OCI-M2 (cell line): ENCODE data around the gene HELZ2.
"Not testable (repeated sequence)": the region's sequence is repeated elsewhere in the genome, so short reads cannot be mapped to it uniquely, and the experiment has no call there.

Experiments
- DNase-seq: peaks from one replicate; lab custom pipeline; 2025; ENCODE audit not compliant: unreplicated experiment; lab: John Stamatoyannopoulos, UW

Gene HELZ2

DNA sequence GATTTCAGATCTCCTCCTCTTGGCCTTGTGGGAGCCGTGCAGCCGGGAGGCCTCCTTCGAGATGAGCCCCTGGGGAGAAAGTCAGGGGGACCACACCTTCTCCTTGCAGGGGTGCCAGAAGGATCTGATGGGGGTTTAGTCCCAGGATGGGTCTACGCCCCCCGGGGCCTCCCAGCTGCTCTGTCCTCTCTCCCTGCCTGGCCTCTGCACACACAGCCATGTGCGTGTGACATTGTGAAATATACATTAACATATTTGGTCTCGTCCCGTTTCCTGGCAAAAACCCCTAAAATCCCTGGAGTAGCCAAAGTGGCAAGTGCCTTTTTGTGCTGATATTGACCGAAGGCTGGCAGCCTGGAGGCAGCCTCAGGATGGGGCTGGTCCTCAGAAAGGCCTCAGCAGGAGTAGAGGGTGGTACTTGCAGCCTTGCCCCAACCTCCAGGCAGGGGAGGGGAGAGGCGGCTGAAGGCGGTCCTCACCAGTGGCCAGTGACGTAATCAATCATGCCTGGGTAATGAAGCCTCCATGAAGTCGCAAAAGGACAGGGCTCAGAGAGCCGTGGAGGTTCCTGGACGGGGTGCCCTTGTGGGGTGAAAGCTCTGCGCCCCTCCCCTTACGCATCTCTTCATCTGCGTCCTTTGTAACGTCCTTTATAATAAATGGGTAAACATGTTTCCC is 5.1 kb upstream of the HELZ2 start:
- DNase-seq = no peak

DNA sequence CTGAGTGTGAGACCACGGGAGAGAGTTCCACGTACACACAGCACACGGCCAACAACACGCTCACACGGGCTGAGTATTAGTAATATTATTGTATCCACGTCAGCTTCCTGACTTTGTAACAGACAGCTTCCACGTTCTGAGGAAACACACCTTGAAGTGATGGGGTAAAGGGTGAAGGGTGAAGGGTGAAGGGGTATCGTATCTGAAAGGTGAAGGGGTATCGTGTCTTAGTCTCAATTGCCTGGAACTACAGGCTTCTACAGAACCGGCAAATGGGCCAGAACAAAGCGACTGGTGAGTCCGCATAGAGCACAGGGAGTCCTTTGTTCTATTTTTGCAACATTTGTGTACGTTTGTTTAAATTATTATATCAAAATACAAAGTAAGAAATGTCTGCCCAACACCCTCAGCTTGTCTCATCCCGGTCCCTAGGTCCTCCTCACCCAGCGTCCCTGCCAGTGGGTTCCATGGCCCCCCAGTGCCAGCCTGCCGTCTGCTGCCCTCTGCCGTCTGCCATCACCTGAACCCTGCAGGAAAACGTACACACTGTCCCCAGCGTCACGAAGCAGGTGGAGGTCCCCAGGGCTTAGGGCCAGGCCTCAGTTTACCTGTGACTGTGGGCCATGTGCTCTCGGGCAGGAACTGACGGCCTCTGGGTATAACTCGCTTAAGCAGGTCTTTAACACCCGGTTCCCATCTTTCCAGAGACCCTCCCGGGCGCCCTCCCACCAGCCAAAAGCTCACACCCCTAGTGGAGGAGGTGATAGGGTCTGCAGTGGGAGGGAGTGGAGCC is 4.4 kb upstream of the HELZ2 start:
- DNase-seq = no peak

DNA sequence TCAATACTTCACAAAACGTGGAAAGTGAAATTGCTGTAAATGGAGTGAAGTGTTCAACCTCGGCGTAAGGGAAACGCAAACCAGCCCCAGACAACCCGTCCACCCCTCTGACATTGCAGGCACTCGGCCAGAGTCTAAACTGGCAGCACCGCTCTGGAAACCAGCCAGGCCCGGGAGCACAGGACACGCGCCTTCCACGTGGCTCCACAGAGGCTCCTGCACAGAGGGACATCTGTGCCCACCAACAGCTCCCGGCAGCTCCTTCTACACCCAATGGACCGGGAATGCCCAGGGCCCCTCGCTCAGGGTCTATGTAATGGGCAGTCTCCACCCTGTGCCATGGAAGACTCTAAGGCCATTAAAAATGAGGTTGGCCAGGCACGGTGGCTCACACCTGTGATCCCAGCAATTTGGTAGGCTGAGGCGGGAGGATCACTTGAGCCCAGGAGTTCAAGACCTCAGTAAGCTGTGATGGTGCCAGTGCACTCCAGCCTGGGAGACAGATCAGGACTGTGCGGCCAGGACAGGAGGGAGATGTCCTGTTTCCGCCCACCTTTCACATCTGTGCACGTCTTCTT is 3.4 kb upstream of the HELZ2 start:
- DNase-seq = no peak

DNA sequence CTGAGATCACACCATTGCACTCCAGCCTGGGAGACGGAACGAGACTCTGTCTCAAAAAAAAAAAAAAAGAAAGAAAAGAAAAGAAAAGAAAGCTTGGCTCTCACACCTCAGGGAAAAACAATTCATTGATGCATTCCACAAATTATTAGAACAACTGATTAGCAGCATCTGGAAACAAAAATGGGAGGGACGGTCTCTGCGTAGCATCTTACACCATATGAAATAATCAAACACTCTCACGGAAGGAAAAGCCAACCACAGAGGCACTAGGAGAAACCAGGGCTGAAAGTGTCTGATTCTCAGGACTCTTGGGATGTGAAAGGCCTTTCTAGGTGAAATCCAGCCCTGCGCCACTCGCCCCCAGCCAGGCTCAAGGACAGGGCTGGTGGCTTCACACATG is 2.3 kb upstream of the HELZ2 start:
- no peak for DNase-seq

DNA sequence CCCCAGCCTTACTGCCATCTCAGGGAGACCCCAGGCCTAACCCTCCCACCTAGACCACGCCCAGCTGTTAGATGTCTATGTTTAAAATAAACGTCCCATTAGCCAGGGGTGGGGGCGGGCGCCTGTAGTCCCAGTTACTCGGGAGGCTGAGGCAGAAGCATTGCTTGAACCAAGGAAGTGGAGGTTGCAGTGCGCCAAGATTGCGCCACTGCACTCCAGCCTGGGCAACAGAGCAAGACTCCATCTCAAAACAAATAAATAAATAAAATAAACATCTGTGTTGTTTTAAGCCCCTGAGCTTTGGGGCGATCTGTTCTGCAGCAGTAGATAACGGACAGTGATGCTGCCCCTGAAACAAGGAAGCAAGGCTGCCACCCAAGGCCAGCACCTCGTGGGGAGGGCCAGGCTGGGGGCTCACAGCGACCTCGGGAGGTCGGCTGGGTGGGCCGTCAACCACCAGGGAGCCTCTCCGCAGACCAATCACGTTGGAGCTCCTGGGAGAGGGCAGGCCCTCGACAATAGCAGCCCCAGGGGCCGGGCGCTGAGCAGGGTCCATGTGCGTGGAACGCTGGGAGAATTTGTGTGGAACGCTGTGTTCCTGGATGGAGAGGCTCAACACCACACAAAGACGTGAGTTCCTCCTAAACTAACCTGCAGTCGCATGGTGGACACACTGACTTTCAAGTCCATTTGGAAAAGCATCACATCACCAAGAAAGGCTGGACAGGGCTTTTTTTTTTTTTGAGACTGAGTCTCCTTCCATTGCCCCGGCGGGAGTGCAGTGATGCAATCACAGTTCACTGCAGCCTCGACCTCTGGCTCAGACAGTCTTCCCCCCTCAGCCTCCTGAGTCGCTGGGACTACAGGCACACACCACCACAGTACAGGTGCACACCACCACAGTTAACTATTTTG is 1.0 kb upstream of the HELZ2 start:
- DNase-seq = no peak

DNA sequence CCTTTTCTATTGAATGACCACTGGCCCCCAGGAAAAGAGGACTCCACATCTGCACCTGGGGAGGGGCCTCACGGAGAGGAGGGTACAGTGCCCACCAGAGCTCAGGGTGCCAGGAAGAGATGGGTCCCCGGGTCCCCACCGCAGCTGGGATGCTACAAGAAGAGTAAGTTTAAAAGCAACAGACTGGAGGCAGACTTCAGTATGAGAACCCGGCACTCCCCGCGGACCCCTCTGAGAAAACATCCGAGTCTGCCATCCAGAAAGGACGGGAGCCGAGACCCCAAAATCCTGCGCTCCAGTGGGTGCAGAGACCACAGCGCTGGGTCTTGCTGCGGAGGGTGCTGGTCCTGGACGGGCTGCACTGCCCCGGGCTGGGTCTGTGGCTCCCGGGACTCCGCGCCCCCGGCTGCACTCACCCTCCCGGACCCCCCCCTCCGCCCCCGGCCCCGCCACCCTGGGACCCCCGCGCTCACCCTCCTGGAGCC is 350 bp downstream of the HELZ2 start:
- no peak for DNase-seq

DNA sequence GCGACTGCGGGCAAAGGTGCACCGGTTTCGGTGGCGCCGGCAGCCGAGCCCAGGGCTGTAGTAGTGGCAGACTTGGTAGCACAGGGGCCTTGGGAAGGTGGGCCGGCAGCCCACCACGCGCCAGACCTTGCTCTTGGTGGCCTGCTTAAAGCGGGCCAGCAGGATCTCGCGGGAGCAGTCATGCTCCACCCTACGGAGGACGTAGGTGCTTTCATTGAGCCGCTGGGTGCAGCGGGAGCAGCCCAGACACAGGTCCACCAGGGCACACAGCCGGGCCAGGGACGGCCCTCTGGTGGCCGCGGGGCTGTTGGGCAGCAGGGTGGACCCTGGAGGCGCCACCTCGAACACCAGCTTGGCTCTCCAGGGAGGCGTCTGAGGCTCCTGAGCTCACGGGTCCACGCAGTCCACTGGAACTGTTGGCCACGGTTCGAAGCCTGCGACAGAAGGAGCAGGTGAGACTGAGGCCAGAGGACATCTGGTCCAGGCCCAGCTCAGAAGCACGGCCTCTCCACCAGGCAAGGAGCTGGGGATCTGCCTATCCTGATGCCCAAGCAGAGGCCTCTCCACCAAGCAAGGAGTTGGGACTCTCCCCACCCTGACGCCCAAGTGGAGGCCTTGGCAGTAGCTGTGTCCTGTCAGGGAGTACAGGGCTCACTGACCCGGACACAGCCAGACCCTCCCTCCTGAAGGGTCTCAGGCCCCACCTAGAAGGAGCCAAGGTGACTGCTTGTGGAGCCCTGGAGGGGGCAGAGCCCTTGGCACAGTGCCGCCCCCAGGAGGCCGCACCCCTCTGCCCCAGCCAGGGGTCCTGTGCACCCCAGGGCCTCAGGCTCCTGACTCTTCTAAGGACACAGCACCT is 1.0 kb downstream of the HELZ2 start:
- no peak for DNase-seq

DNA sequence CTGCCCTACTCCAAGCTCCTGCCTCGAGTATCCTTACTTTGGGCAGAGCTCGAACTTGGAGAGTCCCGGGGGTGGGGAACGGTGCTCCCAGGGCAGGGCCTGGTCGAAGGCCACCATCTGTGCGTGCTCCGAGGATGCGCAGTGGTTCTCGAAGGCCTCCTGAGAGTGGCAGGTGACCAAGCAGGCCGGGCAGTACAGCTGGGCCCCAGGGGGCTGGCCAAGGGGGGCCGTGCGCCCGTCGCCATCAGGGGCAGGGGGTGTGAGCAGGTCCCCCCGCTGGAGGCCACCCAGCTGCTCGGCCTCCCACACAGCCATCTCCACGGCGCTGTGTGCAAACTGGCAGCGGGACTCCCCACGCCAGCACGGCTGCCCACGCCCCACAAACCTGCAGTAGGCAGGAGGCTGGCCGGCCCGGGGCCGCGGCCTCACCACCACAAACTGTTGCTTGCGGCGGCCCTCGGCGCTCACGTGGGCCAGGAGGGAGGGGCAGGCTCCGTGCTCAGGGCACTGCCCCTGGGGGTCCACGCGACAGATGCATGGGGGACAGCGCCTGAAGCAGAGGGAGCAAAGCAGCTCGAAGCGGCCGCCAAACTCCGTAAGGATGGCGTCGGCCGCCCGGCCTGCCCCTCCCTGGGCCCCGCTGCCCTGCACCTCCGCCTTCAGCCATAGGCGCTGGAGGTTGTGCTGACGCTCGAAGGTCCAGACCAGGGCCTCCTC is 1.8 kb downstream of the HELZ2 start:
- no peak for DNase-seq

DNA sequence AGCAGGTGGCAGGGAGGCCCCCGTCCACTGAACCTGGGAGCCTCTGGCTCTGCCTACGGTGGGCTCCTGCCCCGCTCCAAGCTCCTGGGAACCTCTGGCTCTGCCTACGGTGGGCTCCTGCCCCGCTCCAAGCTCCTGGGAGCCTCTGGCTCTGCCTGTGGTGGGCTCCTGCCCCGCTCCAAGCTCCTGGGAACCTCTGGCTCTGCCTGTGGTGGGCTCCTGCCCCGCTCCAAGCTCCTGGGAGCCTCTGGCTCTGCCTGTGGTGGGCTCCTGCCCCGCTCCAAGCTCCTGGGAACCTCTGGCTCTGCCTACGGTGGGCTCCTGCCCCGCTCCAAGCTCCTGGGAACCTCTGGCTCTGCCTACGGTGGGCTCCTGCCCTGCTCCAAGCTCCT is 3.0 kb downstream of the HELZ2 start:
- not testable (repeated sequence) for DNase-seq

DNA sequence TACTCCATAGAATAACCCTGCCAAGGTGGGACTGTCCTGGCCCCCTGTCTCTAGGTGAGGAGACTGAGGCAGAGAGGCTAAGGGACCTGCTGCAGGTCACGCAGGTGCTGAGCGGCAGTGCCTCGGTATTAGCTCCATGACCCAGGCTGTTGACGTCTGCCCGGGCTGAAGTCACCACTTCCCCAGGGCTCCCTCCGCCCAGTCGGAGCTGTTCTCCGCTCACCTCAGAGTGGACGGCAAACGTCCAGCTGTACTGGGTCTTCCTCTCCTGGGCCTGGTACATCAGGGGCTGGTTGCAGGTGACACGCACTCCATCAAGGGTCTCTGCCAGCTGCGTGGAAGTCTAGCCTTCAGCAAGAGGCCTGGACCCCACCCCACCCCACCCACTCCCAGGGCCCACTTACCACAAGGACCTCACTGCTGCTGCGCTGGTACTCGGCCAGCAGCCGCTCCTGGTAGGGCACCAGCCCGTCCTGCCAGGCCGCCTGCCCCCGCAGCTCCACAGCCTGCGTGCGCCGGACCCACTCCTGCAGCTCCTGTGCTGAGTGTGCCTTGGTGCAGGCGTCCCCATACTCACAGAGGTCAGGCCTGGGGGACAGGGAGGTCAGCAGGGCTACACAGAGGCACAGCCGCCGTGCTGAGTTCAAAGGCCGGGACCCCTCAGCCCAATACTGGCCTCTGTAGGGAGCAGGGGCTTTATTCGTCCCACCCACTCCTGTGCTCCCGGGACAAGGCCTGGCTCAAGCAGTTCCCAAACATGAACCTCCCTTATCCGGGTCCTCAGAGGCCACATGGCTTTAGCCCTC is 3.6 kb downstream of the HELZ2 start:
- no peak for DNase-seq

DNA sequence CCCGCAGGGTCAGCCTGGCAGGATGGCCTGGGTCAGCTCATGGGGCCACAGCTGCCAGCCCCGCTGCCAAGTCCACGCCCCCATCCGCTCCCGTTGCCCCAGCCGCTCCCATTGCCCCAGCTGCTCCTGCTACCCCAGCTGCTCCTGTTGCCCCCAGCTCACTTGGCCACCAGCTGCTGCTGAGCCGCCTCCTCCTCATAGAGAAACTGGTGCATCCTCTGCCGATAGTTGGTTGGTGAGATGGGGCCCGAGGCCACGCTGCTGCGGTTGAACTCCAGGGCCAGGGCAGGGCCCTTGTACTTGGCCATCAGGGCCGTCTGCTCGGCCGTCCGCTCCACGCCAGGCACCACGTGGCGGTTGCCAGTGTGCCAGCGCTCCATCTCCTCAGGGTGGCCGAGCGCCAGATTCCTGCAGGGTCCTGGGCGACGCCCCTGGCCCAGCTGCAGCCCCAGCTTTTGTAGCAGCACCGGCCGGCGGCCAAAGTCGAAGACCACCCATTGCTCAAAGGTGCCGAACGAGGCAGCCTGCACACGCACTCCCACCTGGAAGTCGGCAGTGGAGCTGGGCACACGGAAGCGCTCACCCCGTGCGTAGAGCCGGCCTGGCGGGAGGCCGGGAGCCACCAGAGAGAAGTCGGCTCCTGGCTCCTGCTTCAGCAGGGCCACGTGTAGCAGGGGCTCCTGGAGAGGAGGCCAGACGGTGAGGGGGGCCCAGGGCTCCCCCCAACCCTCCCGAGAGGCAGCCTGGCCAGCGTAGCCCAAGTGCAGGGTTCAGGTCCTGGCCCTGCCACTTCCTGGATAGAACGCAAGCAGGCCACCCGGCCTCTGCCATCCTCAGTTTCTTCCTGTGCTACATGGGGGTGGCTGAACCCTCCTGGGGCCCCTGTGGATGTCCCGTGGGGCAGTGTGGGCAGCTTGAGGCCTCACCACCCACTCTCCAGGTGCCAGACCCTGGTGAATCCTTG is 4.8 kb downstream of the HELZ2 start:
- DNase-seq = no peak

DNA sequence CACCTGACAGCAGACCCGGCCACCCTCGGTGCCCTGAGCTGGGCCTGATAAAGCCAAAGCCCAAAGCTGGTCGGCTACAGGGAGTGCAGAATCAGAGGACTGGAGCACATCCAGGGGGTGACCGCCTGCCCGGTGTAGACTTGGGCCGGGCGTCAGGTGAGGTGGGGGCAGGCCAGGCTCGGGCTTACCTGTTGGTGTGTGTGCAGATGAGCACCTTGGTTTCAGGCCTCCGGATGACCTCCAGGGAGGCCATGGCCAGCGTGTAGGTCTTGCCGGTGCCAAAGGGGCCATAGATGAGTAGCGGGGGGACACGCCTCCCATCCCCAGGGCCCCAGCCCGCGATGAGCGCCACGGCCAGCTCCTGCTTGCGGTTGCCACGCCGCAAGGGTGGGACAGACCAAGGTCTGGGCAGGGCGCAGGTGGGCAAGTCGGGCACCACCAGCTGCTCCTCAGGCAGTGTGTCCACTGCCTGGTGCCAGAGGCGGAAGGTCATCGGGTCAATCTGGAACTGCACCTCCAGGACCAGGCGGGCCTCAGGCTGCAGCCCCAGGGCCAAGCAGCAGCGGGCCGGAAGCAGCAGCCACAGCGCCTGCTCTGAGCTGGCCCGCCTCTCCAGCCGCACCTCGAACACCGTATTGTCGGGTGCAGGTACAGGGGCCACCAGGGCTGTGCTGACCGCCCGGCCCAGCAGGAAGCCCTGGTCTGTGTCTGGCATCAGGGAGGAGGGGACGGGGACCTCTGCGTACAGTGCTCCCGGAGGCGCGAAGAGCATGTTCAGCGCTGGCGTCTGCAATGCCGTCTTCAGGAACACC is 5.7 kb downstream of the HELZ2 start:
- no peak for DNase-seq

DNA sequence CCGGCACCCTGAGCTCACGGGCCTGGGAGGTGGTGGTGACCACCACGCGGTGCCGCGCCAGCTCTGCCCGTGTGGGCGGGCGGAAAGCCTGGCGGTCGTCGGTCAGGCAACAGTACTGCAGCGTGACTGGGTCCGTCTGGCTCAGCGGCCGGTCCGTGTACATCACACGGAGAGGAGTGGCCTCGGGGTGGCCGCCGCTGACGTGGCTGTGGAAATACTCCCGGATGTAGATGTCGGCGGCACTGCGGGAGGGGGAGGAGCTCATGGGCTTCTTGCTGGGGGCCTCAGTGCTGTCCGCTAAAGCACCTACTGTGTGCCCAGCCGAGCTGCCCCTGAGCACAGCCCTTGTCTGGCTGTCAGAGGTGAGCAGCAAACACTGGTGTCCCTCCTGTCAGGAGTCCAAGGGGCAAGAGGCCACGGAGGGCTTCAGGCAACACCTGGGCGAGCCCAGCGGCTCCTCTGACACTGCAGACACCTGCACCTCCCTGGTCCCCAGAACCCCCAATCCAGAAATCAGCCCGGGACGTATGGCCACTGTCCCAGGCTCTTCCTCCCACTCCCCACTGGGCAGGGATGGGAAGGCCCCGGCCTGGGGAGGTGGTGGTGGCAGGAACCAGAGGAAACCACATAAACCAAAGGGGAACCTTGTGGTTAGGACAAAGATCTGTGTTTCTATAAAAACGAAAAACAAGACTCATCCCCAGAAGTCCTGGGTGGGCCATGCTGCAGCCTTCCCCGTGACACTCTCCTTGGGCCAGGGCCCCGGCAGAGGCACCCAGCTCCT is 6.5 kb downstream of the HELZ2 start:
- DNase-seq = no peak

DNA sequence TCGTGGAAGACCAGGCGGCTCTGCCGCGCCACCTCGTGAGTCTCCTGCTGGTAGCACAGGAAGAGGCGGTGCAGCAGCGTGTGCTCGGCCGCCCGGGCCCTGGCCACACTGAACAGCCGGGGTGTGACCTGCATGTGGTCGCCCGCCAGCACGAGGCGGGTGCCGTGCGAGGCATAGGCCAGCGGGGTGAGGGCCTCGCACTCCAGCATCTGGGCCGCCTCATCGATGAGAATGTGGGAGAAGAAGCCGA is 7.0 kb downstream of the HELZ2 start:
- no peak for DNase-seq

DNA sequence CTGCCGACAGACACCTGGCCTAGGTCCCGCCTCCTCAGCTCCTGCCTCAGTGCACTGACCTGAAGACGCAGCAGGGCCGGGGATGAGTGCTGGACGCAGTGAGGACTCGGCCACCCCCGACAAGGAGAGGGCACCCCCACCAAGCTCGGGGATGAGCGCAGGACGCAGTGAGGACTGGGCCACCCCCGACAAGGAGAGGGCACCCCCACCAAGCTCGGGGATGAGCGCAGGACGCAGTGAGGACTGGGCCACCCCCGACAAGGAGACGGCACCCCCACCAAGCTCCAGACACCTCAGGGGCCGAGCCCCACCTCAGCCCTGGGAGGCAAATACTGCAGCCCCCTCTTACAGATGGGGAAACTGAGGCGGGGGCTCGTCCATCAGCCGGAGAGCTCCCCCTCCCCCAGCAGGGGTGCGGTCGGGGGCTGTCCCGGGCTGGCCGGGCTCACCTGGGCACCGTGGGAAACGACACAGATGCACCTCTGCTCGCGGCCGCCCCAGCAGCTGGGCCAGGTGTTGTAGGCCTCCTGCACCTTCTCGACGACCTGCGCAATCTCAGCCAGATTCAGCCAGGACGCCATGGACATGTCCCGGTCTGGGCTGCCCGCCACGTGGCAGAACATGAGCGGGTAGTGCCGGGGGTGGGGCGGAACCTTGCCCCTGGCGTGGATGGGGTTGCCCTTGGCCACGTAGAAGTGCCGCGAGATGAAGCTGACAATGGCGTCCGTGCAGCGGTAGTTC is 7.5 kb downstream of the HELZ2 start:
- no peak for DNase-seq
